ENCODE measurements around the gene LRRC7.

The LRRC7 gene

GRCh38 chr1:69673321-69673720 is 105.6 kb downstream of the LRRC7 start:
- no peaks in the 10 kb centered on the region for H3K9me2 ChIP-seq (ENCODE audit: low read depth, low read length)
- H3K79me2 ChIP-seq (ENCODE audit: insufficient read depth, low read length) = no peaks in the 10 kb centered on the region
- H3K27me3 ChIP-seq (ENCODE audit: insufficient read depth, low read length) = no peaks in the 10 kb centered on the region
- no peaks in the 10 kb centered on the region for H3K36me3 ChIP-seq (ENCODE audit: insufficient read depth, low read length)
- no peak overlapping the region for H3K4me2 ChIP-seq (ENCODE audit: low read length)
- no peaks in the 10 kb centered on the region for H4K20me1 ChIP-seq (ENCODE audit: insufficient read depth, low read length)
- TF ChIP-seq, protein P1, sequence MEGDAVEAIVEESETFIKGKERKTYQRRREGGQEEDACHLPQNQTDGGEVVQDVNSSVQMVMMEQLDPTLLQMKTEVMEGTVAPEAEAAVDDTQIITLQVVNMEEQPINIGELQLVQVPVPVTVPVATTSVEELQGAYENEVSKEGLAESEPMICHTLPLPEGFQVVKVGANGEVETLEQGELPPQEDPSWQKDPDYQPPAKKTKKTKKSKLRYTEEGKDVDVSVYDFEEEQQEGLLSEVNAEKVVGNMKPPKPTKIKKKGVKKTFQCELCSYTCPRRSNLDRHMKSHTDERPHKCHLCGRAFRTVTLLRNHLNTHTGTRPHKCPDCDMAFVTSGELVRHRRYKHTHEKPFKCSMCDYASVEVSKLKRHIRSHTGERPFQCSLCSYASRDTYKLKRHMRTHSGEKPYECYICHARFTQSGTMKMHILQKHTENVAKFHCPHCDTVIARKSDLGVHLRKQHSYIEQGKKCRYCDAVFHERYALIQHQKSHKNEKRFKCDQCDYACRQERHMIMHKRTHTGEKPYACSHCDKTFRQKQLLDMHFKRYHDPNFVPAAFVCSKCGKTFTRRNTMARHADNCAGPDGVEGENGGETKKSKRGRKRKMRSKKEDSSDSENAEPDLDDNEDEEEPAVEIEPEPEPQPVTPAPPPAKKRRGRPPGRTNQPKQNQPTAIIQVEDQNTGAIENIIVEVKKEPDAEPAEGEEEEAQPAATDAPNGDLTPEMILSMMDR (IDR thresholded peaks at IDR 0.05; ENCODE audit: low read length) = no peak
- TF ChIP-seq EZH2 (IDR thresholded peaks at IDR 0.05; ENCODE audit: borderline replicate concordance, low read length) = no peak
- no peak overlapping the region for H3K27ac ChIP-seq (ENCODE audit: low read depth, low read length, poor library complexity, severe bottlenecking)
- H3K4me1 ChIP-seq (ENCODE audit: insufficient read depth, low read length, severe bottlenecking) = no peaks in the 10 kb centered on the region
- no peak overlapping the region for H2AFZ ChIP-seq (ENCODE audit: low read length)
- no peak overlapping the region for H3K4me3 ChIP-seq (ENCODE audit: low read depth, low read length, poor library complexity, severe bottlenecking)
- no peak overlapping the region for H3K9ac ChIP-seq (ENCODE audit: low read length)
- no peaks in the 10 kb centered on the region for H3K9me3 ChIP-seq (ENCODE audit: low read length)
- H3F3A ChIP-seq (ENCODE audit: insufficient read depth, low read length) = no peaks in the 10 kb centered on the region

DNA sequence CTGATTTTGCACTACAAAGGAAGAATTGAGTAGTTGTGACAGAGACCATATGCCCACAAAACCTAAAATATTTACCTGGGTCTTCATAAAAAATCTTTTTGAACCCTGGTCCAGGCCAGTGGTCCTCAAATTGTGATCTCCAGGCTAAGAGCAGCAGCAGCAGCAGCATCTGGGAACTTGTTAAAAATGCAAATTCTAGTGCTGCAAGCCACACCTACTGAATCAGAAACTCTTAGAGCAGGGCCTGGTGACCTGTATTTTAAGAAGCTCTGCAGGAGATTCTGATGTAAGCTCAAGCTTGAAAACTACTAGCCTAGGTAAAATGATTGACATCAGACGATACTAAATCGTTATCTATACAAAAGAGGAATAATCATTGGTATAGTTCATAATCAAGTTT is 112.2 kb downstream of the LRRC7 start:
- no peaks in the 10 kb centered on the region for H3K9me3 ChIP-seq (ENCODE audit: low read length)
- no peaks in the 10 kb centered on the region for H4K20me1 ChIP-seq (ENCODE audit: insufficient read depth, low read length)
- no peak overlapping the region for H3K9ac ChIP-seq (ENCODE audit: low read length)
- H3K4me3 ChIP-seq (ENCODE audit: low read depth, low read length, poor library complexity, severe bottlenecking) = no peak overlapping the region
- H3K4me2 ChIP-seq (ENCODE audit: low read length) = no peak overlapping the region
- H3K27me3 ChIP-seq (ENCODE audit: insufficient read depth, low read length) = no peaks in the 10 kb centered on the region
- TF ChIP-seq EZH2 (IDR thresholded peaks at IDR 0.05; ENCODE audit: borderline replicate concordance, low read length) = no peak
- TF ChIP-seq, protein P1 (IDR thresholded peaks at IDR 0.05; ENCODE audit: low read length) = no peak
- H3K36me3 ChIP-seq (ENCODE audit: insufficient read depth, low read length) = no peaks in the 10 kb centered on the region
- H3K27ac ChIP-seq (ENCODE audit: low read depth, low read length, poor library complexity, severe bottlenecking) = no peak overlapping the region
- H2AFZ ChIP-seq (ENCODE audit: low read length) = no peak overlapping the region
- no peaks in the 10 kb centered on the region for H3K79me2 ChIP-seq (ENCODE audit: insufficient read depth, low read length)
- H3K4me1 ChIP-seq (ENCODE audit: insufficient read depth, low read length, severe bottlenecking) = no peaks in the 10 kb centered on the region
- no peaks in the 10 kb centered on the region for H3F3A ChIP-seq (ENCODE audit: insufficient read depth, low read length)
- H3K9me2 ChIP-seq (ENCODE audit: low read depth, low read length) = no peaks in the 10 kb centered on the region

GRCh38 chr1:69686367-69686984 is 118.8 kb downstream of the LRRC7 start:
- H3F3A ChIP-seq (ENCODE audit: insufficient read depth, low read length) = no peaks in the 10 kb centered on the region
- H3K27me3 ChIP-seq (ENCODE audit: insufficient read depth, low read length) = no peaks in the 10 kb centered on the region
- H4K20me1 ChIP-seq (ENCODE audit: insufficient read depth, low read length) = no peaks in the 10 kb centered on the region
- no peaks in the 10 kb centered on the region for H3K9me3 ChIP-seq (ENCODE audit: low read length)
- no peaks in the 10 kb centered on the region for H3K36me3 ChIP-seq (ENCODE audit: insufficient read depth, low read length)
- H3K27ac ChIP-seq (ENCODE audit: low read depth, low read length, poor library complexity, severe bottlenecking) = no peak overlapping the region
- no peak overlapping the region for H2AFZ ChIP-seq (ENCODE audit: low read length)
- no peak overlapping the region for H3K4me3 ChIP-seq (ENCODE audit: low read depth, low read length, poor library complexity, severe bottlenecking)
- H3K9me2 ChIP-seq (ENCODE audit: low read depth, low read length) = no peaks in the 10 kb centered on the region
- no peaks in the 10 kb centered on the region for H3K79me2 ChIP-seq (ENCODE audit: insufficient read depth, low read length)
- H3K4me2 ChIP-seq (ENCODE audit: low read length) = no peak overlapping the region
- no peak overlapping the region for H3K9ac ChIP-seq (ENCODE audit: low read length)
- no peaks in the 10 kb centered on the region for H3K4me1 ChIP-seq (ENCODE audit: insufficient read depth, low read length, severe bottlenecking)
- no peak for TF ChIP-seq EZH2 (IDR thresholded peaks at IDR 0.05; ENCODE audit: borderline replicate concordance, low read length)
- TF ChIP-seq, protein P1 (IDR thresholded peaks at IDR 0.05; ENCODE audit: low read length) = no peak
